Calu3 (cell line): Measurements from ENCODE around the gene NPM3. TPM values are rescaled to one million over a fixed set of nuclear protein-coding genes. Genes with fewer than 3 reads are reported as not detected.

Experiments used
- BruUV-seq: library from RNA; stranded (reverse); fragments of 400-500 nt; replicated peaks from 2 replicates; lab custom pipeline; 2021; lab: Mats Ljungman, UMichigan
- CTCF ChIA-PET: fragments of 300-600 bp; sonication (Branson Sonifier 250); formaldehyde crosslinking; loops from one replicate; lab custom pipeline; 2022; ENCODE audit warnings: antibody characterized with exemption; lab: Charles Lee
- DNase-seq: peaks from one replicate; pipeline ENCODE4 v3.0.0; 2022
- H3K27ac Mint-ChIP-seq: one replicate; pipeline ENCODE4 v1.8.0; 2022; ENCODE audit warnings: mixed read lengths; ENCODE audit not compliant: unreplicated experiment
- H3K27me3 Mint-ChIP-seq: one replicate; pipeline ENCODE4 v1.8.0; 2022; ENCODE audit warnings: mixed read lengths; ENCODE audit not compliant: unreplicated experiment
- H3K36me3 Mint-ChIP-seq: one replicate; pipeline ENCODE4 v1.8.0; 2022; ENCODE audit warnings: mild to moderate bottlenecking, moderate library complexity, mixed read lengths; ENCODE audit not compliant: insufficient read depth, unreplicated experiment
- H3K4me1 Mint-ChIP-seq: one replicate; pipeline ENCODE4 v1.8.0; 2022; ENCODE audit warnings: mild to moderate bottlenecking, low read depth, mixed read lengths; ENCODE audit not compliant: unreplicated experiment
- H3K4me3 Mint-ChIP-seq: one replicate; pipeline ENCODE4 v1.8.0; 2022; ENCODE audit warnings: mild to moderate bottlenecking, low read depth, moderate library complexity, mixed read lengths; ENCODE audit not compliant: unreplicated experiment
- H3K9me3 Mint-ChIP-seq: one replicate; pipeline ENCODE4 v1.8.0; 2022; ENCODE audit warnings: low read depth, mixed read lengths; ENCODE audit not compliant: unreplicated experiment
- intact Hi-C: fragments of 100-400 bp; cut with micrococcal nuclease; formaldehyde crosslinking; loops from one replicate; pipeline ENCODE4 v1.10.0; 2022; ENCODE audit not compliant: unreplicated experiment
- total RNA-seq: library from RNA; stranded (reverse); gene quantifications from 2 replicates; pipeline ENCODE4 v1.2.3, GENCODE V29; 2022
- TF ChIP-seq, protein P1 (sequence below): fragments of 200-600 bp; IDR thresholded peaks from one replicate; pipeline ENCODE4 v1.8.0; 2022; ENCODE audit warnings: antibody characterized with exemption; ENCODE audit not compliant: unreplicated experiment

Gene NPM3
- total RNA-seq, 1 experiment from 2014 or later, result 51.5 TPM

DNA sequence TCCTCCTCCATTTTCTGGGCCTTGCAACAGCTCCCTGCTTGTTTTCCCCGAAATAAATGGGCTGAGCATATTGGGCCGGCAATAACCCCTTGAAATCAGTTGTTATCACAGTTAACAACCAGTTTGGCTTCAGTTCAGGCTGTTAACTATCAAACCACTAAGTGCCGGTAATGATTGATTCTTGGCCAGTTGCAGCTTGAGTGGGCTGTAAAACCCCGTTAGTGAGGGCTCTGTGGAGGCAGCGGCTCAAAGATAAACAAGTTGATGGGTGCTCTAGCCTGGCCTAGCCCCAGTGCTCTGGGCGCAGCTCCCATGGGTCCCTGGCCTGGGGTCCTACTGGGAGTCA is 15.7 kb downstream of the NPM3 start:
- Mint-ChIP-seq H3K36me3 (no peaks in the 10 kb centered on the region), H3K27ac (no peak overlapping the region), H3K27me3 (peaks cover 77% of the 10 kb centered on the region), H3K4me1 (no peaks in the 10 kb centered on the region), H3K9me3 (no peaks in the 10 kb centered on the region), H3K4me3 (no peak overlapping the region)
- BruUV-seq, result no TSS peak
- CTCF ChIA-PET, result interaction anchor here (0.6 kb wide), 2 partner anchors 37 to 69 kb away, joined by 3 to 5 read pairs; no protein-coding TSS in a partner anchor
- TF ChIP-seq, protein P1, sequence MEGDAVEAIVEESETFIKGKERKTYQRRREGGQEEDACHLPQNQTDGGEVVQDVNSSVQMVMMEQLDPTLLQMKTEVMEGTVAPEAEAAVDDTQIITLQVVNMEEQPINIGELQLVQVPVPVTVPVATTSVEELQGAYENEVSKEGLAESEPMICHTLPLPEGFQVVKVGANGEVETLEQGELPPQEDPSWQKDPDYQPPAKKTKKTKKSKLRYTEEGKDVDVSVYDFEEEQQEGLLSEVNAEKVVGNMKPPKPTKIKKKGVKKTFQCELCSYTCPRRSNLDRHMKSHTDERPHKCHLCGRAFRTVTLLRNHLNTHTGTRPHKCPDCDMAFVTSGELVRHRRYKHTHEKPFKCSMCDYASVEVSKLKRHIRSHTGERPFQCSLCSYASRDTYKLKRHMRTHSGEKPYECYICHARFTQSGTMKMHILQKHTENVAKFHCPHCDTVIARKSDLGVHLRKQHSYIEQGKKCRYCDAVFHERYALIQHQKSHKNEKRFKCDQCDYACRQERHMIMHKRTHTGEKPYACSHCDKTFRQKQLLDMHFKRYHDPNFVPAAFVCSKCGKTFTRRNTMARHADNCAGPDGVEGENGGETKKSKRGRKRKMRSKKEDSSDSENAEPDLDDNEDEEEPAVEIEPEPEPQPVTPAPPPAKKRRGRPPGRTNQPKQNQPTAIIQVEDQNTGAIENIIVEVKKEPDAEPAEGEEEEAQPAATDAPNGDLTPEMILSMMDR, result no peak
- DNase-seq, result no peak
- intact Hi-C loops, result no loop called here

DNA sequence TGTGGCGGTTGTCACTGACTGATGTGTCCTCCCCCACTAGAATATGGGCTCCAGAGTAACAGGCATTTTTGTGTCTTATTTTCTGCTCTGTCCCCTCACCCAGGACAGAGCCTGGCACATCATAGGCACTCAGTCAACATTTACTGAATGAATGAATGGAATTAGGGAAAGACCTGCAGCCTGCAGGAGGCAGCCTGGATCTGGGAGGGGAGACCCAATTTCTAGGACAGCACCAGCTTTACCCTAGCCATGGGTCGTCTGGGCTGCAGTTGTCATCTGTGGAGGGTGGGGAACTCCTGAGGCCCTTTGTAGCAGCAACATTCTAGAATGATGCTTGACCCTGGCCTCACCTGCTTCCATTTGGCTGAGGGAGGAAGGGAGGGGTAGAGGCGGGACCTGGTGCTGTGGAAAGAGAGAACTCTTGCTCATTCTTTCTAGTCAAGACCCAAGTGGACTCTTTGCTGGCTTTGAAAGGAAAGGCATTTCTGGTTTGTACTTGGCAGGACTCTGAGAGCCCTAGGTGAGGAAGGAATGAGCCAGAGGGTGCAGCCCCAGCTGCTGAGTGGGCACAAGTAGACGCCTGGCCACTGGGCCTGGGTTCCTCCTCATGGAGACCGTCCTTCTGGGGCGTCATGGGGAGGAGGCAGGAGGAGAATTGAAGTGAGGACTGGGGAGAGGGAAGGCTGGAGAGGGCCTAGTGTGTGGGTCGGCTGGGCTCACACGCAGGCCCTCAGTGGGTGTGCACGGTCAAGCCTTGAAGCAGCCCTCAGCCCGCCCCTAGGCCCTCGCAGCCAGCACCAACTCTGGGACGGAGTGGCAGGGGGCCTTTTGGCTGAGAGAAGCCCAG is 16.3 kb downstream of the NPM3 start:
- no peak for DNase-seq
- intact Hi-C loops, result no loop called here
- Mint-ChIP-seq H3K27ac (no peak overlapping the region), H3K4me1 (no peaks in the 10 kb centered on the region), H3K4me3 (no peak overlapping the region), H3K9me3 (no peaks in the 10 kb centered on the region), H3K27me3 (peaks cover 77% of the 10 kb centered on the region), H3K36me3 (no peaks in the 10 kb centered on the region)
- TF ChIP-seq, protein P1, result no peak
- CTCF ChIA-PET, result interaction anchor here (0.6 kb wide), 2 partner anchors 36 to 68 kb away, joined by 3 to 5 read pairs; no protein-coding TSS in a partner anchor
- BruUV-seq, result no TSS peak

DNA sequence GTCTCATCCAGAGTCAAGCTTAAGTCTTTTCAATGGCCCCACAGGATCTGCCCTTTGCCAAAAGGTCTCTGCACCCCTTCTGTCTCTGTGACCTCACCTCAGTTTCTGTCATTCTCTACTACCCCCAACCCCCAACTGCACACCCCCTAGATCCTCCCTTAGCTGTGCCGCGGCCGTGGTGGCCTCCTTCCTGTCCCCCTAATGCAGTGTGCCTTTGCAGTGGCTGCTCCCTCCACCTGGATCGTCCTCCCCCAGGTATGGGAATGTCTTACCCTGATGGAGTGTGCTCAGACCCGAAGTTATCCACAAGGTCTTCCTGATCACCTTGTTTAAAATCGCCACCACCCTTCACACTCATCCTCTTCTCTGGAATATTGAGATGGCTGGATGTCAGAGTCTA is 16.9 kb downstream of the NPM3 start:
- Mint-ChIP-seq H3K9me3 (no peaks in the 10 kb centered on the region), H3K4me3 (no peak overlapping the region), H3K36me3 (no peaks in the 10 kb centered on the region), H3K27me3 (peaks cover 76% of the 10 kb centered on the region), H3K4me1 (no peaks in the 10 kb centered on the region), H3K27ac (no peak overlapping the region)
- no TSS peak for BruUV-seq
- CTCF ChIA-PET, result no interaction called here
- no peak for DNase-seq
- intact Hi-C loops, result no loop called here
- TF ChIP-seq, protein P1, result no peak

DNA sequence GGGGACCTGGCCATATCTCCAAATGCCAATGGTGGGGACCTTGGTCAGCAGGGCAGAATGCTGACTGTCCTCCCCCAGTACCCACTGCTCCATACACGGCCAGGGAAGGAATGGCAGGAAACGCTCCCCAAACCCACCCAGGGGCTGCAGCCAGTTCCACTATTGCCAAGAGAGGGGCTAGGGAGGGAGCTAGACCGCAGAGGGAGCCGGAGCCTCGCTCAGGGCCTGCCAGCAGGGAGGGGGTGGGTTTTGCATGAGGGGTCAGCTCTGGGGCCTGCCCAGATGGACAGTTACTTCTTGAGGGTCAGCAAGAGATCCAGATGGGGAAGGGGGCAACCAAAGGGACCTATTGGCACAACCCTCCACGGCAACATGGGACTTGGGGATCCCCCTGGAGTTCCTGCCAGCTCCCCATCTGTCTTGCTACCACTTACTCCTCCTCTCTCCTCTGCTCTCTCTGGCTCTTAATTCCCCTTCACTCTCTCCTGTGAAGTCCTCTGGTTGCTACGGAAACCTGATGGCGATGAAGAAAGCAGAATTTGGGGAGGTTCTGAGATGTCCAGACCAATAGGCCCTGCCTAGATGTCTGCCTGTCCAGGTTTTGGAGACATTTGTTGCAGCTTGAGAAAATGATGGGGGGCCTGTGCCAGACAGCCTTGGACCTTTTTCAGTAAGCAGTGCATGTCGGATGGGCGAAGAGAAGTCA is 20.0 kb downstream of the NPM3 start:
- TF ChIP-seq, protein P1, result no peak
- Mint-ChIP-seq H3K4me3 (no peak overlapping the region), H3K27me3 (peaks cover 70% of the 10 kb centered on the region), H3K36me3 (no peaks in the 10 kb centered on the region), H3K9me3 (no peaks in the 10 kb centered on the region), H3K27ac (no peak overlapping the region), H3K4me1 (no peaks in the 10 kb centered on the region)
- no TSS peak for BruUV-seq
- intact Hi-C loops, result no loop called here
- no peak for DNase-seq
- CTCF ChIA-PET, result no interaction called here
